GM12878 (cell line): ENCODE measurements around the gene MAGEA10. TPM values are rescaled to one million over a fixed set of nuclear protein-coding genes. Genes with fewer than 3 reads are reported as not detected.

Source experiments
- ATAC-seq: fragments of 200-7000 bp; cut with Tn5 transposase; 3 replicates; pipeline ENCODE4 v1.9.1; 2020; ENCODE audit warnings: mild to moderate bottlenecking, moderate library complexity
- BruUV-seq: library from RNA; stranded (reverse); fragments of 400-500 nt; replicated peaks from 2 replicates; lab custom pipeline; 2021; lab: Mats Ljungman, UMichigan
- CTCF ChIA-PET: fragments of 300-600 bp; sonication (Branson Sonifier 250); formaldehyde crosslinking; extraction: SDS; loops from one replicate; lab custom pipeline; 2021; ENCODE audit warnings: inconsistent platforms; lab: Yijun Ruan, JAX
- POLR2A ChIA-PET: fragments of 350-600 bp; formaldehyde crosslinking; extraction: SDS; loops from one replicate; lab custom pipeline; 2021; ENCODE audit warnings: inconsistent platforms; lab: Charles Lee
- RAD21 ChIA-PET: fragments of 300-600 bp; sonication (Branson Sonifier 250); formaldehyde crosslinking; loops from one replicate; lab custom pipeline; 2023; ENCODE audit warnings: antibody characterized with exemption; ENCODE audit not compliant: unreplicated experiment; lab: Charles Lee
- SMC1A ChIA-PET: fragments of 300-600 bp; sonication (Branson Sonifier 250); formaldehyde crosslinking; loops from one replicate; lab custom pipeline; 2023; ENCODE audit not compliant: unreplicated experiment, uncharacterized antibody; lab: Charles Lee
- DNase-seq: peaks from one replicate; pipeline ENCODE4 v3.0.0-alpha.2; 2011; ENCODE audit warnings: low read depth, low spot score
- FAIRE-seq: peaks from 3 replicates; lab custom pipeline; 2011; peaks lifted over from hg19 to GRCh38; lab: Jason Lieb, UNC
- H2AFZ ChIP-seq: 2 replicates; pipeline ENCODE4 v1.6.0; 2011; ENCODE audit warnings: low read depth, low read length, control low read depth; ENCODE audit not compliant: control insufficient read depth
- H3K27ac ChIP-seq: 2 replicates; pipeline ENCODE4 v1.5.1; 2011; ENCODE audit warnings: control low read depth; ENCODE audit not compliant: control insufficient read depth, insufficient read depth
- H3K27me3 ChIP-seq, 2 experiments: replicated peaks in 1 of 2; 2 replicates each; pipeline versions ENCODE4 v1.6.0 to v1.6.1; 2011; ENCODE audit warnings: low read length in 1 of 2; ENCODE audit not compliant: control insufficient read depth in 2 of 2, insufficient read depth in 2 of 2
- H3K36me3 ChIP-seq, 2 experiments: 2 replicates each; pipeline ENCODE4 v1.5.1; 2011; ENCODE audit warnings: low read length in 1 of 2; ENCODE audit not compliant: control insufficient read depth in 2 of 2, insufficient read depth in 2 of 2
- H3K4me1 ChIP-seq: 2 replicates; pipeline ENCODE4 v1.6.1; 2011; ENCODE audit warnings: mild to moderate bottlenecking, low read length, moderate library complexity, mixed read lengths; ENCODE audit not compliant: control insufficient read depth, insufficient read depth
- H3K4me2 ChIP-seq: 2 replicates; pipeline ENCODE4 v1.6.0; 2011; ENCODE audit warnings: control low read depth; ENCODE audit not compliant: control insufficient read depth, insufficient read depth
- H3K4me3 ChIP-seq: fragments of 200-600 bp; sonication (generic); 2 replicates; pipeline ENCODE4 v1.5.1; 2016
- H3K79me2 ChIP-seq: 2 replicates; pipeline ENCODE4 v1.6.0; 2011; ENCODE audit warnings: low read length; ENCODE audit not compliant: control insufficient read depth, insufficient read depth
- H3K9ac ChIP-seq: 2 replicates; pipeline ENCODE4 v1.8.0; 2011; ENCODE audit warnings: low read length, control low read depth, mixed read lengths; ENCODE audit not compliant: control insufficient read depth, insufficient read depth
- H3K9me3 ChIP-seq: replicated peaks from 3 replicates; pipeline ENCODE4 v1.5.1; 2011; ENCODE audit warnings: mild to moderate bottlenecking, low read length; ENCODE audit not compliant: control insufficient read depth, insufficient read depth
- H4K20me1 ChIP-seq: 2 replicates; pipeline ENCODE4 v1.6.0; 2011; ENCODE audit not compliant: control insufficient read depth, insufficient read depth
- E2F8 ChIP-seq: fragments of 450-650 bp; IDR thresholded peaks from 2 replicates; pipeline ENCODE4 v1.6.1; 2018; ENCODE audit warnings: mild to moderate bottlenecking, low read depth, moderate library complexity; ENCODE audit not compliant: partially characterized antibody
- IRF3 ChIP-seq: fragments of 450-650 bp; IDR thresholded peaks from 2 replicates; pipeline ENCODE4 v1.6.1; 2014; ENCODE audit warnings: mild to moderate bottlenecking
- RAD51 ChIP-seq: fragments of 450-650 bp; IDR thresholded peaks from 2 replicates; pipeline ENCODE4 v1.6.1; 2016; ENCODE audit warnings: moderate library complexity, mild to moderate bottlenecking, inconsistent platforms
- RCOR1 ChIP-seq: conservative IDR thresholded peaks from 2 replicates; pipeline ENCODE4 v1.6.1; 2012; ENCODE audit warnings: low read depth, low read length, improper control_type of control experiment
- SIX5 ChIP-seq: IDR thresholded peaks from 2 replicates; pipeline ENCODE4 v1.6.1; 2011; ENCODE audit warnings: mild to moderate bottlenecking, low read depth, low read length, moderate library complexity; ENCODE audit not compliant: severe bottlenecking
- SPI1 ChIP-seq: IDR thresholded peaks from 2 replicates; pipeline ENCODE4 v1.6.1; 2011; ENCODE audit warnings: low read depth, mild to moderate bottlenecking, low read length, moderate library complexity, borderline replicate concordance; ENCODE audit not compliant: insufficient read depth
- SREBF2 ChIP-seq: IDR thresholded peaks from 2 replicates; pipeline ENCODE4 v1.6.1; 2012; ENCODE audit warnings: mild to moderate bottlenecking, low read length
- ZNF217 ChIP-seq: fragments of 450-650 bp; IDR thresholded peaks from 2 replicates; pipeline ENCODE4 v1.6.1; 2017; ENCODE audit warnings: antibody characterized with exemption, mild to moderate bottlenecking
- WGBS: methylation state at CpG from one replicate; pipeline ENCODE4 v1.1.6; 2016; ENCODE audit warnings: low lambda C conversion rate; ENCODE audit not compliant: insufficient replicate concordance, insufficient coverage; ENCODE audit errors: missing lambda C conversion rate; 5-methylcytosine and 5-hydroxymethylcytosine counted together
- in situ Hi-C: fragments of 300-500 bp; cut with MboI; formaldehyde crosslinking; loops from 9 replicates; pipeline ENCODE4 v1.14.3; 2018; ENCODE audit warnings: mixed read lengths
- intact Hi-C: fragments of 100-400 bp; cut with micrococcal nuclease; formaldehyde crosslinking; loops from one replicate; pipeline ENCODE4 v1.14.2; 2022; ENCODE audit not compliant: unreplicated experiment
- polyA plus RNA-seq, 11 experiments: library from polyadenylated mRNA; depleted of rRNA in 4 of 11; unstranded in 6 of 11; stranded (reverse) in 5 of 11; fragments of >200 nt; fragmentation: Nextera tagmentation in 4 of 11; fragmentation: Illumina TruSeq in 1 of 11; extraction: Ambion mirVana in 4 of 11; extraction: Trizol in 1 of 11; gene quantifications; 1 replicate in 1 of 11; 2 replicates in 10 of 11; pipeline versions ENCODE4 v1.2.1 to v1.2.3, GENCODE V29; 2011 to 2016; ENCODE audit warnings: inconsistent platforms in 2 of 11, missing spikeins in 2 of 11, low read depth in 1 of 11
- total RNA-seq, 4 experiments: library from RNA; depleted of rRNA in 3 of 4; stranded (reverse); fragments of >200 nt in 3 of 4; fragmentation: Illumina TruSeq in 1 of 4; extraction: Trizol in 1 of 4; gene quantifications; 2 replicates each; pipeline versions ENCODE4 v1.2.1 to v1.2.3, GENCODE V29; 2013 to 2021

Gene MAGEA10
- total and polyA plus RNA-seq, 10 of the 15 experiments (the other 5 are each of a cell fraction or from before 2014, with no cell fraction given), result not detected

DNA sequence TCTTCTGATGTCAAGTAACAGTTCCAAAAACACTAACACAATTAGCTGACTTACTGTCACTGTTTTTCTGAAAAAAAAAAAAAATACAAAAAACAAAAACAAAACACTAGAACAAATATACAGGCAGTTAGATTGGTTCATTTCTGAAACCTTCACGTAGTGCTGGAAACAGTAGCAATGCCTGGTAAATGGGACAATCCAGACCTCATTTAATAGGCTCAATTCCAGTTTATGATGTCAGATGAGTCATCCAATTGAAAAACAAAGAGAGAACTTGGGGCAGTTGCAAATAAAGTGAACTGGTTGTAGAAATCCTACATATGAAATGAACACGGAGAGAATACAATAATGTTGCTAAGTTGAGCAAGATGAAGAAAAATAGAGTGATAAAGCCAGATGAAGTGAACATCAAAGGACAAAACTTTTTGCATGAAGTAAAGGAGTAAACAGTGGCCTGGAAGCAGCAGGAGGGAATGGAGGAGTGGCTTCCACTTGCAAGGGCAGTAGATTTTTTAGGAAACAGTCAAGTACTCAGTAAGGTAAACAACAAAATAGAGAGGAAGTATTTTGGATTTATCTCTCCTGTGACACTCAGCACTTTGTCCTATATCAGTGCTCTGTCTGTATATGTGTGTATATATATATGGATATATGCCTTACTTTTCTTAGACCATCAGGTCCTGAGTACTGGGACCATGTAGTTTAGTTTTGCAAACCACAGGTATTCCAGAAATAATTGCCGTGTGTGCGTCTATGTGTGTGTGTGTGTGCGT is 39.3 kb upstream of the MAGEA10 start:
- no peaks in the 10 kb centered on the region for H3K4me1 ChIP-seq
- BruUV-seq, result no TSS peak
- no peaks in the 10 kb centered on the region for H3K27me3 ChIP-seq
- 49% methylated on average over 5 of the region's 5 CpGs for WGBS
- ATAC-seq (no peak), DNase-seq (no peak), FAIRE-seq (no peak)
- no peak overlapping the region for H3K4me3 ChIP-seq
- no peaks in the 10 kb centered on the region for H3K9me3 ChIP-seq
- no peak overlapping the region for H3K27ac ChIP-seq
- H3K9ac ChIP-seq, result no peak overlapping the region
- in situ Hi-C loops, result no loop called here
- SMC1A ChIA-PET, result no interaction called here
- POLR2A ChIA-PET, result no interaction called here
- no peaks in the 10 kb centered on the region for H3K79me2 ChIP-seq
- CTCF ChIA-PET, result no interaction called here
- no peaks in the 10 kb centered on the region for H3K36me3 ChIP-seq
- TF ChIP-seq RCOR1, result no peak
- TF ChIP-seq SPI1, result no peak
- no peak for TF ChIP-seq RAD51
- no peak for TF ChIP-seq SREBF2
- no peak for TF ChIP-seq E2F8
- no peak for TF ChIP-seq ZNF217
- TF ChIP-seq SIX5, result no peak
- TF ChIP-seq IRF3, result no peak
- H3K4me2 ChIP-seq, result no peak overlapping the region
- RAD21 ChIA-PET, result no interaction called here
- intact Hi-C loops, result no loop called here
- no peak overlapping the region for H2AFZ ChIP-seq
- no peaks in the 10 kb centered on the region for H4K20me1 ChIP-seq
